NCI-H187 (cell line): ENCODE data around the gene F2RL2.

Experiments used
- DNase-seq, 2 experiments: peaks; one replicate each; lab custom pipeline; 2025; lab: John Stamatoyannopoulos, UW

The F2RL2 gene, protein sequence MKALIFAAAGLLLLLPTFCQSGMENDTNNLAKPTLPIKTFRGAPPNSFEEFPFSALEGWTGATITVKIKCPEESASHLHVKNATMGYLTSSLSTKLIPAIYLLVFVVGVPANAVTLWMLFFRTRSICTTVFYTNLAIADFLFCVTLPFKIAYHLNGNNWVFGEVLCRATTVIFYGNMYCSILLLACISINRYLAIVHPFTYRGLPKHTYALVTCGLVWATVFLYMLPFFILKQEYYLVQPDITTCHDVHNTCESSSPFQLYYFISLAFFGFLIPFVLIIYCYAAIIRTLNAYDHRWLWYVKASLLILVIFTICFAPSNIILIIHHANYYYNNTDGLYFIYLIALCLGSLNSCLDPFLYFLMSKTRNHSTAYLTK

DNA sequence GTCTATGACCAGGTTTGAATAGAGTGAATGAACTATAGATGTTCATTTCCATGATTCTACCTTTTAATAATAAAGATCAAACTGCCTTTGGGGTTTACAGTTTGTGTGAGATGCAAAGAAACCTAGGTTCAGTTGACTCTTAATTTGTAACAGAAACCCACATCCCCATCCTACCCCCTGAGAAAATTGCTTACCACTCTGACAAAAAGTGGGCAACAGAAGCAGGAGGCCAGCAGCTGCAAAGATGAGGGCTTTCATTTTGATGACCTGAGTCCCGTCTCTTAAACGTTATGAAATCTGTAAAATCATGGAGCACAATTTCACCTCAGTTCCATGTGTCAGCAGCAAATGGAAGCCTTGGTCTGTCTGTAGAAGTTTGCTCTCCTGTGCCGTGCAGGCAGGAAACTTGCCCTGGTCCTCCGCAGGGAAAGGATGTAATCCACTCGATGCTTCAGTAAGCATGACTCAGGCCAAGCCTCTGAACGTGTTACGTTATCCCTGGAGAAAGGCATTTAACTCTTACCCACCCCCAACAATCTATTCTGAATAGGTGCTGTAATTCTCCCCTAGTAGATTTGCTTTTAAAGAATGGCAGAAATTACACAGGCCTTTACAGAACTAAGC, at the start of gene F2RL2:
F2RL2 (minus strand) TSS at position 431 of the 624 bp plus-strand sequence; CDS start at position 258, 173 bp downstream.
- DNase-seq = no peak

DNA sequence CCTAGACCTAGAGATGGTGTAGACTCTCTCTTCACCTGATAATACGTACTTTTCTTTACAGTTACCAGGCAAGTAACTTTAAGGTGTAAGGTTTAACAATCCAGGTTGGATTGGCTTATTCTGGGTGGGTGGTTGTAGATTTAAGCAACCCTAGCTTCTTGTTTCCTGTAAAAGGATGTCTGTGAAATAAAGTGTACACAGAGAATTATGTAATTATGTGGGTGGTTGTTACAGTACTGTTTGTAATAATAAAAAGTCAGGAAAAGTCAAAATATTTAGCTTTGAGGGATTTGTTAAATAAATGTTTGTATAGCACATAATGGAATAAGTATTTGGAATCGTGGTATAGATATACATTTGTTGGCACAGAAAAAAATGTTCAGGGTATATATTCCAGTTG, 49.0 kb upstream of the F2RL2 start:
- no peak for DNase-seq

DNA sequence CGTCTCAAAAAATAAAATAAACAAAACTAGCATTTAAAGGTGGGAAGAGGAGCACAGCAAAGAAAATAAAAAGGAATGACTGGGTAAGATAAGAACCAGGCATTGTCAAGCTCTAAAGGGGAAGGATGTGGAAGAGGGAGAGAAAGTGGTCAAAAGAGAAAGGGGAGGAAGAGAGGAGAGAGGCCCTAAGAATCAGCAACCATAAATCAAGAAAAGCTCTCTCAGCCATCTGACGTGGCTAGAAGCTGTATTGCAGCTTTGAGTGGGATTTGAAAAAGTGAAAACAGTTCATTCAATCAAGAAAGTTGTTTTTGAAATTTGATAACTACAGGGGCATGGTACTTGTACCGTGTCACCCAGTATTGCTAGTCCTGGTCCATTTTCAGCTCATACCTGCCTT, 47.3 kb upstream of the F2RL2 start:
- no peak for DNase-seq

DNA sequence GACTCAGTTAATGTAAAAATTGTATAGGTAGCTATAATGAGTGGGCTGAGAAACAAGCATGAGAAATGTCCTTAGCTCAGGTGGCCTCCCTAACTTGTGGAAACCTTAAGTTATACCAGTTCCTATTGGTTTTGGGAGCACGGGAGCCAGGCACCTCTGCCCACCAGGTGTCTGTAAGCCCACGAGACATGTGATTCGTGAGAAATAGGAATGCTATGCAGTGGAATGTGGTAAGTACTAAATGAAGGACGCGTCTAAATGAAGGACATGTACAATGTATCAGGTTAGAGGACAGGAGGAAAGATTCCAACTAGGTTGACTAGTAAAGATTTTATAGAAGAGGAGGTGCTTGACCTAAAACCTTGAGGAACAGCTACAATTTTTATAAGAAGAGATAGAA, 46.0 kb upstream of the F2RL2 start:
- DNase-seq = no peak

DNA sequence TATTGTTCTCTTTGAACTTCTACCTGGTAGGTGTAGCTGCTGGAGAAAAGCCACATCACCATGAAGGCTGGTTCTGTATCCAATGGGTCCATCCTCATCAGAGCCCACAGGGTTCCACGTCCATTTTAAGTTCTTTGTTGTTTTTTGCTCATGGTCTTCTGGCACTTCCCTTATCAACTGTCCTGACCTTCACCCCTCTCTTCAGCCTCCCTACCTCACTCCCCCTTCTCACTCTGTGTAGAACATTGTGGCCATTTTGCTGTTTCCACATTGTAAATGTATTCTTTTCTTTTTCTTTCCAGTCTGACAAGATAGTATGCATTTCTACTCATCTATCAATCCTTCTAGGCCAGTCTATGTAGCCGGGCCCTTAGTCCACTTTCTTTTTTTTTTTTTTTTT, 44.3 kb upstream of the F2RL2 start:
- DNase-seq = no peak

DNA sequence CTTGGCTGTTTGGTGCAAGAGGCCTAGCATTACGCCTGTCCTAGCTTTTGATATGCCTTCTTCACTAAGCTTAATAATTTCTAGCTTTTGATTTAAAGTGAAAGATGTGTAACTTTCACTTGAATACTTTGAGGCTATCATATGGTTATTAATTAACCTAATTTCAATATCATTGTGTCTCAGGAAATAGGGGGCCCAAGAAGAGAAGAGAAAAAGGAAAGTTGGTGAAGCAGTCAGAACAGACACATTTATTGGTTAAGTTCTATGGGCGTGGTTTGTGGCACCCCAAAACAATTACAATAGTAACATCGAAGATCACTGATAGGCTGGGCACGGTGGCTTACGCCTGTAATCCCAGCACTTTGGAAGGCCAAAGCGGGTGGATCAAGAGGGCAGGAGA, 40.9 kb upstream of the F2RL2 start:
- DNase-seq = no peak

DNA sequence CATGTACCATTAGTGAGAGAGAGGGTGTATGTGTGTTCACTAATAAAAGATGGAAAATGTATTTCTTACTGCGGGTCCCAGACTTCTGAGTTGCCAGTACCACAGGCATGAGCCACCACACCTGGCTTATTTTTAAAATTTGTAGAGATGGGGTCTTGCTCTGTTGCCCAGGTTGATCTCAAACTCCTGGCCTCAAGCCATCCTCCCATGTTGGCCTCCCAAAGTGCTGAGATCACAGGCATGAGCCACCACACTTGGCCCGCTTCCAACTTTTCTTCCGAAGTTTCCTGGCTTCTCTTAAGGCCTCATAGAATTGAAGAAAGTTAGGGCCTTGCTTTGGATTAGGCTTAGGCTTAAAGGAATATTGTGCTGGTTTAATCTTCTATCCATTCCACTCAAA, 40.4 kb upstream of the F2RL2 start:
- no peak for DNase-seq

DNA sequence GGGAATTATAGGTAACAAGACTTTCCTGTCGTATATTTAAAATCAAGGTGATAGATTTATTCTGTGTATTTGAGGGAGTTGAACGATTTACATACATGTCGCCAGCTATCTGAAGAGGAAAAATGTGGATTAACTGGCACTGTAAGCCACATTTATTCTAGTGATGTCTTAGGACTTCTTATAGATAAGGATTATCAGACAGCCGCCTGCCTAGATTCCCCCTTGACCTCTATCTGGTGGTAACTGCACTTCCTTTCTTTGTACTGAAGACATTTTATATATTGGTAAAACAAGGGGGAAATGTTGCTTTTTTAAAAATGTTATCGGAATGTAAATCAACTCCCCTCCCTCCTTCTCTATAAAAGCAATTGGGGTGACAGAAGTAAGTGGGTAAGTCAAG, 39.3 kb upstream of the F2RL2 start:
- DNase-seq = no peak

DNA sequence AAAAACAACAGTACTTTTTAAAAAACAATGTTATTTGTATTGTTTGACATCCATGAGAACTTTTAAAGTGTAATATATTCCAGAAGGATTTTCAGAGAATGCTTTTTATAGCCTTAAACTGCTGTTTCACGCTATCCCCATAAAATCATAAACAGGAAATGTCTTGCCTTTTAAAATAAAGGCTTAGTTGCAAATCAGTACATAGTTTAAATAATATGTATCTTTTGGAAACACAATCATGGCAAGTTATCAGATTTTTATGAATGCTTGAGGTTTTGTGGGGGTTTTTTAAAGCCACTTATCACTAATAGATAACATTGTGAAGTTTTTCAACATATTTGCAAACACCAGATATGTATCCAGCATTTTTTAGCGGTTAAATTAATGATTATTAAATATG, 37.2 kb upstream of the F2RL2 start:
- no peak for DNase-seq

DNA sequence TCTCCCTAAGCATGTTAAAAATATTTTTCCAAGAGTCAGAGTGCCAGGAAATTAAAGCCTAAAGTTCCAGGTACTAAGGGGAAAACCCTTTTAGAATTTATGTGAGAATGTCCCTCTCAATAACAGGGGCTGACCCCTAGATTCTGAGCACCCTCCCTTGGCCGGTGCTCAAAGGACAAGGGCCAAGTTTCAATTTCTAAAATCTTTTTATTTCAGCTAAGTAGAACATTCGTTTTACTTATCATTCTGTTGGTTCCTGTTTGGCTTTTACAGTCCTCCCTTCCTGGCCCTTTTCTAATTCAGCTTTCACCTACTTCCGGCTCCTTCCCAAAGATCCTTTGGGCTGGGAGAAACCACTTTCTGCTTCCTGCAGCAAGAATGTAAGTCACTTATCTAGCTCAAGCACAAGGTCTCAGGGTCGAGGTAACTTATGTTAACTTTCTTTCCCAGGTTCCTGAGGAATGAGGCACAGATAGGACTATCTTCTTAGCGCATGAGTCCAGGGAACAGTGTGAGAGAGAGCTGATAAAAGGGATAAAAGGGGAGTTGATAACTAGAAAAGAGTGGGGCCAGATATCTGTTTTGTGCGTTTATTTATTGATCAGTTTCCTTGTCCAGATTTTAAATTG, 34.6 kb upstream of the F2RL2 start:
- DNase-seq = no peak

DNA sequence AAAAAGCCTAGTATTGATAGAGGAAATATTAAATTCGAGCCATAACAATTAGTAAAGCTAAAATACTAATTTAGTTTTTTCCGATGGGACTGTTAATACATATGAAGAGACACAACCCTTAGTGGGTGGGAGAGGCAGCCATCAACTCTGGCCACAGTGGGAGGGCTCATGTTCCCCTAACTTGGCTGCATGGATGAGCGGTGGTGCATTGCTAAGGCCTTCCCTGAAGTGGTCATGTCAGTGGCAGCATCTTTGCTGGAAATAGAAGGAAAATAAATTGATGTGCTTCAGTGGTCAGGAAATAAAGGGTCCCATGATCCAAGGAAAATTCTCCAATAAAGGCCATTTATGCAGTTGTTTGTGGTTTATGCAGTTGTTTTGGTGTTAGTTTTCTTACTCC, 33.9 kb upstream of the F2RL2 start:
- no peak for DNase-seq

DNA sequence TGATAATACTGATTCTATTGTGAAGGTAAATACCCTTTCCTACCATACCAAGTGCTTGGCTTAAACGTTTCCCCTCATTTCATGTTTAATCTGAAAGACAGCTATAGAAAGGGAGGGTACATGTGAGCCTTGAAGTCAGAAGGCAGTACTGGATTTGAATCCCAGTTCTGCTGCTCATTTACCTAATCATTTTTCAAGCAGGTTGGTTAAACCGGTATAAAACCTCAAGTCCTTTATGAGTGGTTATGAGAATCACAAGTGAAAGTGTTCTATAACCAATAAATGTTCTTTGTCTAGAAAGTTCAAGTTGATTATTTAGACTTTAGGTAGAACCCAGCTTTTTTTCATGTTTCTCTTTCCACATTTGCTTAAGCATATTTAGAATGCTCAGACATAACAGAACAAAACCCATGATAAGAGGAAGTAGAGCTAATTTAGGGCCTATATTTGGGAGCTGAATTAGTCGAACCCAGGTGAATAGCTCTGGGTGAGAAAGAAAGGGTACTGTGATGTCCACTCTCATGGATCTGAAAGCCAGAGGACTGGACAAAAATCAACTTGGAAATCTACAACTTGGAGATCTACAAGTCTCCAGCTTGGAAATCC, 29.7 kb upstream of the F2RL2 start:
- no peak for DNase-seq

DNA sequence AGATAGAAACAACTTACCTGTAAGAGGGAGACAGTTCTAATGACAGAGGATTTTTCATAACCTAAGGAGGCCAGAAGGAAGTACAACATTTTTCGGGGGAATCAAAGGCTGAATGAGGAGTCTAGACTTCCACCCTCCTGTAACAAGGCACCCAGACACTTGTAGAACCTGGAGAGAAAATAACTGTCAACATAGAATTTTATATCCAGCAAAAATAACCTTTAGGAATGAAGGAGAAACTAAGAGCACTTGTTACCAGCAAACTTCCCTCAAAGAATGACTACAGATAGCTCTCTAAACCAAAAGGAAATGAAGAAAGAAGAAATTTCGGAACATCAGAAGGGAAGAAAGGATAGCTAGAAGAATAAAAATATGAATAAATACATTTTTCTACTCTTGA, 25.9 kb upstream of the F2RL2 start:
- DNase-seq = no peak

DNA sequence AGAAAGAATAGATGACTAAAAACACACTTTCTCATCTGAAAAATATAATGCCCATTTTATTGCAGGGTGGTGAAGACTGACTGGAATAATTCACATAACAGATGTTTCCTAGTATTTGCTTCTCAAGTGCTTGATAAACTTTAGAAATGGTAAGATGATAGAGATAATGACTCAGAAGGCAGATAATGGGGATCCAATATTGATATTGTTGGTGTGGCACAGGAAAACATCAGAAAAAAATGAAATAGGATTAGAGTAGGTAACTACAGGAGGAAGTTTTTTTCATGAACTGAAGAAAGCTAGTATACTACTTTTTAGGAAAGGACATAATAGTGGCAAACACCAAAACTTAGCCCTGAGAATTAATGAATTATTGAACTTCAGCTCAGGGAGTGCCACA, 20.2 kb upstream of the F2RL2 start:
- no peak for DNase-seq

DNA sequence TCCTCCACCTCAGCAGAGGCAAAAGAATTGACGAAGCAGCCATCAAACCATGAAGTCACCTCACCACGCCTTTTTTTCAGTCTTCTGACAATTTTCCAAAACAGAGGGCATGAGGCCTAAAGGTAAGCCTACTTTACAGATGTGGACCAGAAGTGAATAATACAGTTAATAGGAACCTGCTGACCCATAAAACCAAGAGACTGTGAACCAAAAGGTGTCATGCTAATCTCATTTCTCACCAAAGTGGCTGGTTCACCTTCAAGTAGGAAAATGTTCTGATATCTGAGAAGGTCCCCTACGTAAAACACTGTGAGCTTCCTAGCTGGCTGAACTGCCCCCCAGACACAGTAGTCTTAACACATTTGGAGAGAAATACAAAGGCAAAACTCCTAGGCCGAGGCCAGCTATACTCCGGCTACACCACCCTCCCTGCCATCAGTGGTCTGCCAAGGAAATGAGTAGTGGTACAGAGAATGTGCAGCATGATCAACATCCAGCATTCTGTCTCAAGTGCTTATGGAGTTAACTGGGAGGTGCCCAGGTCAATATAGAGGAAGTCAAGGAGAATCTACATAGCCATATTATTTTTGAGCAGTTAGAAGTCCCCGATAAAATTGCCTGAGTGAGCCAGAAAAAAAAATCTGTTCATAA, 19.3 kb upstream of the F2RL2 start:
- DNase-seq = no peak

DNA sequence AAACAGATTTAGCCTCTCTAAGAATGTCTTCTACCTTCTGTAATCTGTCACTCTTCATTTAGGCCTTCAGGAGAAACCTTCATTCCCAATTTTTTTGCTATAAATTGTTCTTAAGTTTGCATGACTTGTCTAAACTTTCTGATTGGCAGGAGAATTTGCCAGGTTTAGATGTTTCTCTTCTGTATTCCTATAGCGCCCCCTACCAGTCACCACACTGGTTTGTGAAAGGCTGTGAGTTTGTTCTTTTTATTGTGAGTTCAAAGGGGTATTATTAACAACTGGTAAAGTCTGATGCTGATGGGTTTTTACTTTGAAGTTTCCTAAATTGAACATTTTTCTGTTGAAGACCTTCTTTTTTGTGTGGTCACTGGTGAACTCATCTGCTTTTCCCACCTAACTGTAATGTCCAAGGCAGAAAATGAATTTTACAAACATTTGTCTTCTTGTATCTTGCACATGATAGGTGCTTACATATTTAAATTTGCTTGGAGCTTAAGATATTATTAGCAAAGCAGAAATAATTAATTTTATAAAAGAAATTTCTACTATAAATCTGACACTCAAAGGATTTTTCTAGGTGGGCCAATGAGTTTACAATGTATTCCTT, 18.4 kb upstream of the F2RL2 start:
- peak; percentile 6 to 19 for DNase-seq

DNA sequence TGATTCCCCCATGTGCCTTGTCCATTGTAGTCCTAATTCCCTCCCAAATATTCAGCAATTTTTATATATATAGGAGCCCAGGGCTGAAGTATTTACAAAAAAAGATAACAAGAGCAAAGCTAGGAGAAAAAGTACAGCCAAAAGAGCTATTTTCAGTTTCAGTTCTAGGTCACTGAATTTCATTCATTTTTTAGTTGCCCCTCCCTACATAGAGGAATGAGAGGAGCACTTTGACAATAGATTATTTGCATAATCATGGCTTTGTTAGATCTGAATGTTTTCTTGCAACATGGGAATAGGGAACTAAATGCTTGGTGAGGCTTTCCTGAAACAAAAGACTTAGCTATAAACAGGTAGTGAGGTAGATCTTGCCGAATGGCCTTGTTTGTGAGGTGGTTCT, 15.3 kb upstream of the F2RL2 start:
- no peak for DNase-seq

DNA sequence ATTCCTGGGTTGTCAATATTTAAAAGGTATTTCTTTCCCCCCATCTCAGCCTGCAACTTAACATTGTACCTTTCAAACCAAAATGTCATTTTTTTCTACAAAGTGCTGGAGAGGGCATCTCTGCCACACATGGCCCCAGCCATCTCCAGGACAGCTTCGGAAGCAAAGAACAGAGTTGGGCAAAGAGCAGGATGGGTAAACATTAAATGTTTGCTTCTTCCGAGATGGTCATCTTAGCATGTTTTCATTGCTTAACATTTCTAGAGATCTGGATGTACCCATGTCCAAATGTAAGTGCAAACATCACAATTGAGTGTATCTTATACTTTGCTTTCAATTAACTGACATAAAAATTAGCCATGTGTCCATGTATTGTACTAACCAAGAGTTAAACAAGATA, 14.3 kb upstream of the F2RL2 start:
- DNase-seq = no peak

DNA sequence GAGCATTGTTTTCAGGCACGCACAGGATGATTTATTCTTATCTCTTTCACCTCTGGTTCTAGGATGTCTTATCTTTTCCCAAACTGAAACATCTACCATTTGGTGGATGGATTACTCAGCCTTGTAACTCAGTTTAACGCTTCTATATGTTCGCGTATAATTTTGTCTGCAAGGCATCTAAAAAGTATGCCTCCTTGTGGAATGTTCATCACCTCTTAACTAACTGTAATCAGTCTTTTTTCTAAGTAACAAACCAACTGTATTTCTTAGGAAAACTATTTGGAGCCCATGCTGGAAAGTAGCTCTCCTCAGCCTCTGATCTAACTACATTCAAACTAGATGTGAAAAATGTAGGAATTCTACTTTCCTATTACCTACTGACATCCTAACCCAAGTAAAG, 11.5 kb upstream of the F2RL2 start:
- no peak for DNase-seq

DNA sequence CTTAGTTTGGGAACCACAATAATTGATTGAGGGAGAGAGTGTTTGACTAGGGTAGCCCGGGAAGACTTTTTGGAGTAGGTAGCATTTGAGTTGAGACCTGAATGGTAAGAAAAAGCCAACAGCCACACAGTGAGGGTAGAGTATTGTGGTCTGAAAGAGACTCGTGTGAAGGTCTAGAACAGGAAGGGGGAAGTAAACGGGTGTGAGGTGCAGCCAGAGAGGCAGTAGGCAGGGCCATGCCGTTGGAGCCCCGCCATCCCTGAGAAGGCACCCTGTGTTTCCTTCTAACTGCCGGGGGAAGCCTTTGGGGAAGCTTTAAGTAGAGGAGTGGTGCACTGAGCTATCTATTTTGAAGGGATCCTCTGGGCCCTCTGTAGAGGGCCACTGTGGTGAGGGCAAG, 3.5 kb upstream of the F2RL2 start:
- DNase-seq = no peak

DNA sequence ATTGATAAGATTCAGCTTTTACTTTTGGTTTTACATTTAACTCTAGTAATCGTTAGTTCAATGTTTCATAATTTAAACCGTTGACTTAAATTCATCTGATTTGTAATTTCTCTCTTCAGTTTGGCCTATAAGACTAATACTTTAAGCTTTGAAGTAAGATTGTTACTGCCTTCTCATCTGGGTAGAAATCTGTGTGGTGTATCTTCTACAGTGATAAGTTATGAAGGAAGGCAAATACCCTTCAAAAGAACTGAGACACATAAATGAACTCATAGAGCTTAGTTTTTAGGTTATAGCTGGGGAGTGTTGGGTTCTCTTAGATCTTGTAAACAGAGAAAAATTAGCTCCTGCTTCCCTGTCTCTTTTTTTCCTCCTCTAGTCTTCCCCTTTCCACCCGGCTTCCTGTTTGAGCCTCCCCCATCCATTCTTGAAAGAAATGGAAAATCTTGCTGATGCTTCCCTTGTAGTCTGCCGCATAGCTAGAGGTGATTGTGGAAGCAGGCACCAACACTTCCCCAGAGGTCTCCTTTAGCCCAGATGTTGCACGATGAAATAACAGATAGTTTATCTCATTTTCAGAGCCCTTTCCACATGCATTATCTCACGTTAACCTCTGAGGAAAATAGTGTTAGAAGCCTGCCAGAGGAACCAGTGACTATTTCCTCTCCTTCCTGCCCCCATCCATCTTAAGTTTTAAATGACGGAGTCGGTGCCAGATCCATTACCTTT, 2.0 kb upstream of the F2RL2 start:
- DNase-seq = no peak
